HepG2 (cell line): ENCODE results near the gene SPRED2. TPM values are rescaled to one million over a fixed set of nuclear protein-coding genes. Genes with fewer than 3 reads are reported as not detected.
A peak's percentile ranks its signal among the peaks of the same experiment; 100 is the strongest.

Source experiments
- ATF4 ChIP-seq, 2 experiments: fragments of 450-650 bp in 1 of 2; sonication (generic) in 1 of 2; formaldehyde crosslinking; IDR thresholded peaks; 2 replicates each; pipeline versions ENCODE4 v1.5.0 to v1.8.0; 2020 to 2022; ENCODE audit warnings: mild to moderate bottlenecking in 1 of 2, missing genetic modification reagents in 1 of 2
- GABPA ChIP-seq, 2 experiments: IDR thresholded peaks; 2 replicates each; pipeline ENCODE4 v1.6.1; 2011 to 2016; ENCODE audit warnings: low read depth in 2 of 2, low read length in 1 of 2, missing biosample characterization in 1 of 2, missing genetic modification characterization in 1 of 2
- HDAC1 ChIP-seq: sonication (generic); formaldehyde crosslinking; IDR thresholded peaks from 2 replicates; pipeline ENCODE4 v1.5.1; 2020; ENCODE audit warnings: mild to moderate bottlenecking, missing genetic modification reagents
- HDAC2 ChIP-seq: sonication (generic); formaldehyde crosslinking; IDR thresholded peaks from 2 replicates; pipeline ENCODE4 v1.4.0; 2020; ENCODE audit warnings: missing genetic modification reagents
- HMG20B ChIP-seq: conservative IDR thresholded peaks from 2 replicates; pipeline ENCODE4 v1.6.1; 2016; ENCODE audit warnings: missing genetic modification reagents, missing compliant biosample characterization
- KAT8 ChIP-seq: IDR thresholded peaks from 2 replicates; pipeline ENCODE4 v1.6.1; 2016; ENCODE audit warnings: missing genetic modification reagents, missing compliant biosample characterization
- NFIC ChIP-seq: IDR thresholded peaks from 2 replicates; pipeline ENCODE4 v1.6.1; 2012; ENCODE audit warnings: mild to moderate bottlenecking, low read length, inconsistent platforms
- PBX2 ChIP-seq: IDR thresholded peaks from 2 replicates; pipeline ENCODE4 v1.6.1; 2016; ENCODE audit warnings: control low read depth
- RARA ChIP-seq: IDR thresholded peaks from 2 replicates; pipeline ENCODE4 v1.6.1; 2016; ENCODE audit warnings: missing genetic modification reagents, missing compliant biosample characterization
- REST ChIP-seq, 2 experiments: IDR thresholded peaks; 2 replicates each; pipeline ENCODE4 v1.6.1; 2011 to 2012; ENCODE audit warnings: low read length in 2 of 2, borderline replicate concordance in 1 of 2, low read depth in 1 of 2, mild to moderate bottlenecking in 1 of 2, moderate library complexity in 1 of 2
- SOX13 ChIP-seq, 3 experiments: fragments of 450-650 bp in 1 of 3; sonication (generic) in 1 of 3; formaldehyde crosslinking in 1 of 3; IDR thresholded peaks in 2 of 3; conservative IDR thresholded peaks in 1 of 3; 2 replicates each; pipeline versions ENCODE4 v1.5.0 to v1.6.1; 2016 to 2020; ENCODE audit warnings: antibody characterized with exemption in 1 of 3, mild to moderate bottlenecking in 1 of 3, missing compliant biosample characterization in 1 of 3, missing genetic modification reagents in 1 of 3, moderate library complexity in 1 of 3
- YY1 ChIP-seq: IDR thresholded peaks from 2 replicates; pipeline ENCODE4 v1.6.1; 2011; ENCODE audit warnings: low read length, low read depth, moderate library complexity, mild to moderate bottlenecking; ENCODE audit not compliant: insufficient read depth, insufficient replicate concordance
- ZC3H4 ChIP-seq: sonication (generic); formaldehyde crosslinking; IDR thresholded peaks from 2 replicates; pipeline ENCODE4 v1.4.0; 2020; ENCODE audit warnings: missing genetic modification reagents, borderline replicate concordance
- ZNF143 ChIP-seq: sonication (generic); formaldehyde crosslinking; IDR thresholded peaks from 2 replicates; pipeline ENCODE4 v1.4.0; 2020; ENCODE audit warnings: missing genetic modification reagents
- ZNF280D ChIP-seq: sonication (generic); formaldehyde crosslinking; IDR thresholded peaks from 2 replicates; pipeline ENCODE4 v1.5.1; 2020; ENCODE audit warnings: mild to moderate bottlenecking, missing genetic modification reagents
- ZNF292 ChIP-seq: sonication (generic); formaldehyde crosslinking; IDR thresholded peaks from 2 replicates; pipeline ENCODE4 v1.8.1; 2022; ENCODE audit warnings: mild to moderate bottlenecking, low read depth, missing genetic modification reagents, borderline replicate concordance
- ZNF33B ChIP-seq: sonication (generic); formaldehyde crosslinking; IDR thresholded peaks from 2 replicates; pipeline ENCODE4 v1.5.1; 2020; ENCODE audit warnings: mild to moderate bottlenecking, missing genetic modification reagents
- ZNF557 ChIP-seq: sonication (generic); formaldehyde crosslinking; IDR thresholded peaks from 2 replicates; pipeline ENCODE4 v1.4.0; 2020; ENCODE audit warnings: missing genetic modification reagents
- ZNF816 ChIP-seq: sonication (generic); formaldehyde crosslinking; IDR thresholded peaks from 2 replicates; pipeline ENCODE4 v1.8.0; 2022; ENCODE audit warnings: missing genetic modification reagents, mild to moderate bottlenecking, borderline replicate concordance
- polyA plus RNA-seq, 8 experiments: library from polyadenylated mRNA; depleted of rRNA in 3 of 8; stranded (reverse) in 7 of 8; unstranded in 1 of 8; fragments of >200 nt; fragmentation: Illumina TruSeq in 4 of 8; extraction: Trizol in 4 of 8; gene quantifications; 2 replicates each; pipeline versions ENCODE4 v1.2.1 to v1.2.3, GENCODE V29; 2011 to 2016; ENCODE audit warnings: low read depth in 4 of 8, missing spikeins in 1 of 8, mixed read lengths in 1 of 8; ENCODE audit not compliant: insufficient read depth in 1 of 8
- total RNA-seq, 5 experiments: library from RNA; depleted of rRNA; stranded (reverse); fragments of >200 nt; fragmentation: Illumina TruSeq; extraction: Trizol; gene quantifications; 2 replicates each; pipeline ENCODE4 v1.2.3, GENCODE V29; 2016; ENCODE audit warnings: low read depth in 1 of 5

The SPRED2 gene
- total and polyA plus RNA-seq, 2 of the 13 experiments (the other 11 are each of a cell fraction or from before 2014, with no cell fraction given), result 13.0 to 37.0 TPM

GRCh38 chr2:65438137-65438899 is 5.9 kb upstream of the SPRED2 start (continued):
- peak; percentile 5; the same call in 1 of the 2 replicates for TF ChIP-seq SOX13 (IDR thresholded peaks at IDR 0.05)
- TF ChIP-seq SOX13 (CRISPR knock-in tag; conservative IDR thresholded peaks at IDR 0.05 in 1 of 2, IDR thresholded peaks at IDR 0.05 in 1 of 2), result peak in 1 of 2 experiments; percentile 15; a peak in 1 of 4 replicates
- peak; percentile 60; the same call in 1 of the 2 replicates for TF ChIP-seq NFIC
- TF ChIP-seq ZNF143, result peak; percentile 75
- TF ChIP-seq ZNF33B (CRISPR knock-in tag), result 0 out of 2 replicates have a peak, but pooled peaks have one; percentile 23
- TF ChIP-seq ZNF816, result no peak
- peak; percentile 19 for TF ChIP-seq YY1
- peak in 1 of 2 experiments; percentile 45; a peak in 1 of 4 replicates for TF ChIP-seq ATF4 (CRISPR knock-in tag; IDR thresholded peaks at IDR 0.05)
- TF ChIP-seq ZNF292 (CRISPR knock-in tag), result peak; percentile 73; the same call in 1 of the 2 replicates
- TF ChIP-seq HDAC2 (CRISPR knock-in tag), result 0 out of 2 replicates have a peak, but pooled peaks have one; percentile 27
- TF ChIP-seq HDAC1 (CRISPR knock-in tag), result peak; percentile 56; the same call in 1 of the 2 replicates
- TF ChIP-seq ZC3H4 (CRISPR knock-in tag), result 0 out of 2 replicates have a peak, but pooled peaks have one; percentile 29
- TF ChIP-seq KAT8 (CRISPR knock-in tag), result peak; percentile 34; the same call in 1 of the 2 replicates
- peak; percentile 55 for TF ChIP-seq PBX2 (CRISPR knock-in tag)
- peak; percentile 55 for TF ChIP-seq RARA
- no peak; a peak in 1 of 4 replicates for TF ChIP-seq REST (IDR thresholded peaks at IDR 0.05; ENCODE audit: borderline replicate concordance in 1 of 2, low read depth in 1 of 2, low read length in 2 of 2)
- TF ChIP-seq ZNF280D (CRISPR knock-in tag), result peak; percentile 55; the same call in 1 of the 2 replicates
- no peak for TF ChIP-seq ZNF557 (CRISPR knock-in tag)
- TF ChIP-seq HMG20B (CRISPR knock-in tag), result no peak
- TF ChIP-seq GABPA (IDR thresholded peaks at IDR 0.05; ENCODE audit: low read depth, low read length), result no peak
- TF ChIP-seq GABPA (CRISPR knock-in tag; IDR thresholded peaks at IDR 0.05; ENCODE audit: low read depth), result peak; percentile 51
